SK-MEL-5 (cell line): ENCODE results near the gene SERPINB3. TPM values are rescaled to one million over a fixed set of nuclear protein-coding genes. Genes with fewer than 3 reads are reported as not detected.
"Not testable (repeated sequence)": the region's sequence is repeated elsewhere in the genome, so short reads cannot be mapped to it uniquely, and the experiment has no call there.

Experiments used
- DNase-seq: peaks from one replicate; pipeline ENCODE4 v3.0.0-alpha.2; 2016; ENCODE audit warnings: low read depth, low spot score
- in situ Hi-C: cut with HindIII; loops from 2 replicates; pipeline ENCODE4 v1.10.0; 2016; ENCODE audit warnings: low sequenced_read_pairs, high pct_unique_total_duplicates, low pct_unique_long_range_greater_than_20kb
- total RNA-seq: library from RNA; depleted of rRNA; stranded (reverse); fragments of >200 nt; shearing (Covaris generic); gene quantifications from 2 replicates; pipeline ENCODE4 v1.2.3, GENCODE V29; 2014

The SERPINB3 gene
- total RNA-seq, 1 experiment from 2014 or later: not detected

DNA sequence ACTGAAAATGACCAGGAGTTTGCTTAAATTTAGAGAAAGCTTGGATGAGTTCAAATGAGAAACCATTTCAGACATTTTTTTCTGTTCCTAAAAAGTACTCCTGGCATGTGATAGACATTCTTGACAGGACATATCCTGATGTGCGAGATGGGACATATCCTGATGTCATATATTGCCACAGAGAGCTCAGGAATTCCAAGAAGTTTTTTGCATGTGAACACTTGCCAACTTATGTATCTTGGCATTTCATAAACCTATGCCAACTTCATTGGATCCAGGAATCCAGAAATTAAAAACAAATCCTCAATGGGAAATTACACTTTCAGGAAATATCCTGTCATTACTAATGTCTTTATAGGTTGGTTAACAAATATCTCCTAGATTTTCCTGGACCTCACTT is 2.9 kb upstream of the SERPINB3 start:
- in situ Hi-C loops: no loop called here
- DNase-seq: no peak

DNA sequence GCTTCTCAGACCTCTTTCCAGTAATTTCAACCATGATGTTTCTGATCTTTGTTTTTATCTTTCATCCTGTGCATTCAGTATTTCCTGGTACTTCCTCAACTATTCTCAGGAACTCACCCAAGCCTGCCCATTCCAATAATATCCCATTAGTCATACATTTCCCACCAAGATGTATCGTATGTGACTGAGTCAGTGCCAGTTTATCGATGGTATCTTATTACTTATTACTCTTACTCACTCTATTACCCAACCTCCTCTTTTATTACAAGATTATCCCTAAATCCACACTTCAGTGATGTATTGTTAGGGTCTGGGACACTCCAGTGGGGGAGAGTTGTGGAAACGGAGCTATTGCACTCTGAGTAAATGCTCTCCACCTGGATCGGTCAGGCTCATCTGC is 2.8 kb downstream of the SERPINB3 start:
- in situ Hi-C loops: not testable (repeated sequence)

DNA sequence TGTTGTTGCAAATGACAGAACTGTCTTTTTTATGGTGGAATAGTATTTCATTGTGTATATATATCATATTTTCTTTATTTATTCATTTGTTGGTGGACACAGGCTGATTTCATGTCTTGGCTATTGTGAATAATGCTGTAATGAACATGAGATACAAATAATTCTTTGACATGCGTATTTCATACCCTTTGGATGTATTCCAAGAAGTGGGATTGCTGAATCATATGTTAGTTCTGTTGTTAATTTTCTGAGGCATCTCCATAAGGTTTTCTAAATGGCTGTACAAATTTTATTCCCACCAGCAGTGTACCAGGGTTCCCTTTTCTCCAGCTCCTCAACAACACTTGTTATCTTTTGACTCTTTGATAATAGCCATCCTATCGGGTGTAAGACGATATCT is 11.4 kb downstream of the SERPINB3 start:
- DNase-seq, in situ Hi-C loops: not testable (repeated sequence)

More for the DNA sequence above, 2.8 kb downstream of the SERPINB3 start:
- not testable (repeated sequence) for DNase-seq

DNA sequence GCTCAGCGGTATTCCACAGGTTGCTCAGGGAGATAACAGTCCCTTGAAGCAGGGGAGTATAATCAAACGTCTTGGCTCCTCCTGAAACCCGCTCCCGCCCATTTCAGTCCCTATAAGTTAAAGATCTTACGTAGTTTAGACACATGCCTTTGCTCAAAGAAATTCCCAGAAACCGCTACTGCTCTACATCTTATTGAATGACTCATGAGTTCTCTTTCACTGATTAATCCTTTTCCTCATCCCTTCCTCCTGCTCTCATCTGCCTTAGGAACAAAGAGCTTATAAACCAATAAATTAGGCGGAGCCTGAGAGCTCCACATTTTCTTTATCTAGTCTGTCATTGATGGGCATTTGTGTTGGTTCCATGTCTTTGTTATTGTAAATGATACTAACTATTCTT is 13.5 kb downstream of the SERPINB3 start:
- no peak for DNase-seq
- in situ Hi-C loops: no loop called here

DNA sequence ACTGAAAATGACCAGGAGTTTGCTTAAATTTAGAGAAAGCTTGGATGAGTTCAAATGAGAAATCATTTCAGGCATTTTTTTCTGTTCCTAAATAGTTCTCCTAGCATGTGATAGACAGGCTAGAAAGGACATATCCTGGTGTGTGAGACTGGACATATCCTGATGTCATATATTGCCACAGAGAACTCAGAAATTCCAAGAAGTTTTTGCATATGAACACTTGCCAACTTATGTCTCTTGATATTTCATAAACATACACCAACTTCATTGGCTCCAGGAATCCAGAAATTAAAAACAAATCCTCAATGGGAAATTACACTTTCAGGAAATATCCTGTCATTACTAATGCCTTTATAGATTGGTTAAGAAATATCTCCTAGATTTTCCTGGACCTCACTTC is 14.8 kb downstream of the SERPINB3 start:
- DNase-seq: no peak
- in situ Hi-C loops: no loop called here

DNA sequence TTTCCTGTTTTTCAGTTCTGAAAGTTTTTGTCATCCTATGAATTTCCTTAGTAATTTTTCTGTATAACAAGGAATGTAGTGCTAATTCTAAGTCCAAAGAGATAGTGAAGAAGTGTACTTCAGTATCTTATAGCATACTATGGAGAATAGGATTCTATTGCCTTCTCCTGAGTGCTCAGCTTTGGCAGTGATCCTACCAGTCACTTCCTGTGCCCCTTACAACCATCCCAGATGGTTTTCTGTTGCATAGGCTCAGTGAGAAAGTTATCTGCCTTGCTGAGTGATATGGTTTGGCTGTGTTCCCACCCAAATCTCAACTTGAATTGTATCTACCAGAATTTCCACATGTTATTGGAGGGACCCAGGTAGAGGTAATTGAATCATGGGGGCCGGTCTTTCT is 17.0 kb downstream of the SERPINB3 start:
- in situ Hi-C loops, DNase-seq: not testable (repeated sequence)

DNA sequence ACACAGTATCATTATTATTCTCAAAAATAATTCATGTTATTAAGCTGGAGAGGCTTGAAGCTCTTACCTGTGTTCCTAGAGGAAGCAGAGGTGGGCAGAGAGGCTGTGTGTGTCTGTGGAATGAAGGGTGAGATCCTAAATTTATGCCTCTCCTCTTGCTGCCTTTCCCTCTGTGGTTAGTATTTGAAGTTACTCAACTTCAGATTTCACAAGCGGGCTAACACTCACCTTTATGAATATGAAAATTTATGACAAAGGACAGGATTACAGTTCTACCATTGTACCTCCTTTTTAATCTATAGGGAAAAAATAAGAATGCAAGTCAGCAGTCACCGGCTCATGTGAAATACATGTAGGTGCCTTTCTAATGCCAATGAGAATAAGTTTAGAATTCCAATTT is 17.6 kb downstream of the SERPINB3 start, which contains the start of gene SERPINB4:
SERPINB4 (minus strand) TSS at position 115 of the 400 bp plus-strand sequence. CDS start 679 bp downstream, outside the sequence.
- DNase-seq, in situ Hi-C loops: not testable (repeated sequence)

DNA sequence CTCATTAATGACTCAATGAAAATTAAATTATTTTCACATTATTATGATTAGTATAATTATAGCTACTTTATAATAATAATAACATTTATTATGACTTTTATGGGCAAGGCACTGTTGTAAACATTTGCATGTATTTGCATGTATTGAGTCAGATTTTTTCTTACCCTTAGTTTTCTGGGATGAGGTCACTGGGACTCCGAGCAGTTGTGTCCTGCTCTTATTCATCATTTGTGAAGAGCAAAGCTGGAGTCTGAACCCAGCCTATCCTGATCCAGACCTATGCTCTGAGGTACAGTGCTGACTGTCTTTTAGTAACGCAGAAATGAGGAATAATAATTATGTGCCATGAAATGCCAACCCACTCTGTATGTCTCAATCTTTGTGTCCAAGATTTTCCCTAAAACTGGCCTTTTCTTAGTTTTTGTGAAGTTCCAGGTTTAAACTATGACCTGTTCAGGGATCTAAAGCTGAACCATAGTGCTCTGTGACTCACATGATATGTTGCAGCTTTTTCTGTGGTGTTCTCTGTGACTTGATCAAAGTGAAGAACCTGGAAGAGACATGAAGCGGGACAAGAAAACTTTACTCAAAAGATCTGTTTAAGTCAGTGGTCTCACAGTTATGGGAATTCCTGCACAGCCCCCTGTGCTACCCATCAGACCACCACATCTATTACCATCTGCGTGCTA is 18.9 kb downstream of the SERPINB3 start:
- DNase-seq, in situ Hi-C loops: not testable (repeated sequence)

DNA sequence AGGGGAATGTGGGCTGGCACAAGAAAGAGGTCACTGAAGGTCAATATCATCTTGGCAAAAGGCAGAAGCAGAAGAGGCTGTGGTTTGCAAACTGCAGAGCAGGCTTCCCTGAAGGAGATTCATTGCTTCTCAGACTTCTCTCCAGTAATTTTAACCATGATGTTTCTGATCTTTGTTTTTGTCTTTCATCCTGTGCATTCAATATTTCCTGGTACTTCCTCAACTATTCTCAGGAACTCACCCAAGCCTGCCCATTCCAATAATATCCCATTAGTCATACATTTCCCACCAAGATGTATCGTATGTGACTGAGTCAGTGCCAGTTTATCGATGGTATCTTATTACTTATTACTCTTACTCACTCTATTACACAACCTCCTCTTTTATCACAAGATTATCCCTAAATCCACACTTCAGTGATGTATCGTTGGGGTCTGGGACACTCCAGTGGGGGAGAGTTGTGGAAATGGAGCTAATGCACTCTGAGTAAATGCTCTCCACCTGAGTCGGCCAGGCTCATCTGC is 20.5 kb downstream of the SERPINB3 start:
- DNase-seq, in situ Hi-C loops: not testable (repeated sequence)

DNA sequence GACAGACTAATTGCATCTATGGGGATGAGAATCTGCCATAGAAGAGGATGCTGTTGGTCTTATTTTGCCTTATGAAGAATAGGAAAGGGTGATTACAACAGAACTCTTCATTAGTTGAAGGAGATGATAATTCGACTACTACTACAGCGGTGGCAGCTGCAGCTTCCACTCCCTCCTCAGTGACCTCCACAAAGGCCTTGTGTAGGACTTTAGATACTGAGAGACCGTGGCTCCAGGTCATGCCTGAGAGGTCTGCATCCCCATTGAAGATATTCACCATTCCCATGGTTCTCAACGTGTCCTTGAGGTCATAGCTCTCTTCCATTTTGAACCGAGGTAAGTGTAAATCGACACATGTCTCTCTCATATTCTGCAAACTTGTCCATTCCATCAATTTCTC is 24.0 kb downstream of the SERPINB3 start:
- in situ Hi-C loops: no loop called here
- DNase-seq: no peak

DNA sequence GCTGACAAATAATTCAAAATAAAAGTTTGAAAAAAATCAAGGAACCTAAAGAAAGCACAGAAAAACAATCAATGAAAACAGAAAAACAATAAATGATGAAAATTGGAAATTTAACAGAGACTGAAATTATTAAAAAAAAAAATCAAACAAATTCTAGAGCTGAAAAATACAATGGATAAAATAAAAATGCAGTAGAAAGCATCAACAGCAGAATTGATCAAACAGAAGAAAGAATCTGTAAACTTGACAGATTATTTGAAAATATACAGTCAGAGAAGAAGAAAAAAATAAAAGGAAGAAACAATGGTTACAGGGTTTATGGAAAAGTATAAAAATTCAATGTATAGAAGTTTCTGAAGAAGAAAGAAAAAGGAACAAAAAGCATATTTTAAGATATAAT is 33.9 kb downstream of the SERPINB3 start:
- DNase-seq: no peak
- in situ Hi-C loops: no loop called here

DNA sequence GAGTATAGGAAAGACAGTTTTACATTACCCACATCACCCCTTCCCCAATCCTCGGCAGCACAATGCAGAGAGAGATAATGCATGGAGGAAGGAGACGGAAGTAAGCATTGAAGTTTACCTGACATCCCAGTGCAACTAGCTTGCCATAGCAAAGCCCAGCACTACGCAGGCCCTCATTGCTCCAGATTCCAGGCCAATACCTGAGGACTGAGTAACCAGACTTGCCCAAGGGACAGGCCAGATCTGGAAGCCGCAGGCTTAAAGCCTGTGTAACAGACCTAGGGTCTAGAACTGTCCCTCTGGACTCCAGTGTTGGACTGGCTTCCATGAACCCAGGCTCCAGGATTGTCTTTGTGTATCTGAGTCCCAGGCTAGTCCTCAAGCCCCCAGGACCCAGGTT is 35.3 kb downstream of the SERPINB3 start:
- in situ Hi-C loops: no loop called here

DNA sequence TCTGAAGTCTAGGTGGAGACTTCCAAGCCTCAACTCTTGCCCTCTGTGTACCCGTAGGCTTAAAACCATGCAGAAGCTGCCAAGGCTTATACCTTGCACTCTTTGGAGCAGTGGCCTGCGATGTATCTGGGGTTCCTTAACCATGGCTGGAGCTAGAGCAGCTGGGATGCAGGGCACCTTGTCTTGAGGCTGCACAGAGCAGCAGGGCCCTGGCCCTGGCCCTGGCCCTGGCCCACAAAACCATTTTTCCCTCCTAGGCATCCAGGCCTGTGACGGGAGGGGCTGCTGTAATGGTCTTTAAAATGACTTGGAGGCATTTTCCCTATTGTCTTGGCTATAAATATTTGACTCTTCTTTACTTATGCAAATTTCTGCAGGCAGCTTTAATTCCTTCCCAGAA is 36.8 kb downstream of the SERPINB3 start:
- in situ Hi-C loops: no loop called here
- DNase-seq: no peak

More for the DNA sequence above, 35.3 kb downstream of the SERPINB3 start:
- DNase-seq: no peak

DNA sequence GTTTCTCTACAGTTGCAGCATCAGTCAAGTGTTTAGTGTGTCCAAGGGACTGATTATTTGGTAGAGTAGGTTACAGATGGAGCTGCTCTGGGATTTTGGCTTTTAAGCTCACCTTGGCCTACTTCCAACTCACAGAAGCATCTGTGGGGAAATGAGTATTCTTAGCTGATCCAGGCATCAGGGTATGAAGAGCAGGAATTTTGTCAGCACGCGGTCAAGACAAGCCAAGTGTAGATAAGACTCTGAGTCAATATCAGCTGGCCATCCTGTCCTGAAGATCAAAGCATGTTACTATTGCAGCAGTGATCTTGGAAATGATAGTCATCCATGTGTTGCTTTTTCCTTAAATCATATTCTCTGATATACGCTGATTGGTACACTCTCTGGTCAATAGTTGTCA is 42.0 kb downstream of the SERPINB3 start:
- no peak for DNase-seq
- in situ Hi-C loops: no loop called here

DNA sequence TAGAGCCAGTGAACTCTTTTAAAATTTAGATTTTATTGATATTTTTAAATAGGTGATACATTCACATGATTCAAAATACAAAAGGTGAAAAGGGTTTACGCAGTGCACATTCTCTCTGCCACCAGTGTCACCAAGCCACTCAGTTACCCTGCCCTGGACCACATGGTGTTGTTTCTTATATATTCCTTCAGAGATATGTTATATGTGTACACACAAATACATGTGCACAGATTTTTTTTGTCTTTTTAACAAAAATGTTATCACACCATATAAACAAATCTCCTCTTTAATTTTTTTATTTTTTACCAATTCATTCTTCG is 43.8 kb downstream of the SERPINB3 start:
- in situ Hi-C loops: no loop called here
- DNase-seq: no peak

DNA sequence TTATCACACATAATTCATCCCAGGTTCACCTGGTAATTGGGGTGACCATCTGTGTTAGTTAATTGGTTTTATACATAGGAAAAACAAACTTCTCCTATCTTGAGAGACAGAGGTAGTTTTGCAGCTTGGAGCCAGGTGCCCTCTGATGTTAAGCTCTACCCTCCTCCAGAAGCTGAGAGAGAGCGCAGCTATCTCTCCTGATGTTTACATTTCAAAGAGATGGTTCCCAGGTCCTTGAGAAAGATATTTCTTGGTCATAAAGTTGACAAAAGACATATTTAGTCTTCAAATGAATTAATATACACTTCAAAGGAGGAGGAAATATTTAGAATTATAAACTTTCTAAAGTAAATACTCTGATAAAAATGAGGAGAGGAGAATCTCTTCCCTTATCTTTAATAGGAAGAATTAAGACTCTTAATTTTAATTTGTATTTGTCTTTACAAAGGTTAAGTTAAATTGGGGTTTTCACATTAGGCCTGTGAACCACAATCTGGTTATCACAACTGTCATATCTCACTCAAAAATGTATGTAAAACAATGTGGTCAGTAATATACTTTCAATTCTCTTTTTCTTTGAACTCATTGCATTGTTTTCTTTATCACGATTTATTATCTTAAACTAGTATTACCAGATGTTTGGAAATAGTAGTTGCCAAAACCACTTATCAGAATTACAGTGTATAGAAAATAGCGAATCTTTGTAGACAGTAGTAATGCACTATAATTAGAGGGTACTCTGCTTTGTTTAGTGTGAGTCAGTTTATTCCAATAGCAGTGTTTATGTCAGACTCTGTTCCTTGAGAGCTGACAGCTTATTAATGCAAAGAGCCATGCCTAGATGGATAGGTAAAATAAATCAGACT is 44.4 kb downstream of the SERPINB3 start:
- in situ Hi-C loops: no loop called here
- DNase-seq: no peak

DNA sequence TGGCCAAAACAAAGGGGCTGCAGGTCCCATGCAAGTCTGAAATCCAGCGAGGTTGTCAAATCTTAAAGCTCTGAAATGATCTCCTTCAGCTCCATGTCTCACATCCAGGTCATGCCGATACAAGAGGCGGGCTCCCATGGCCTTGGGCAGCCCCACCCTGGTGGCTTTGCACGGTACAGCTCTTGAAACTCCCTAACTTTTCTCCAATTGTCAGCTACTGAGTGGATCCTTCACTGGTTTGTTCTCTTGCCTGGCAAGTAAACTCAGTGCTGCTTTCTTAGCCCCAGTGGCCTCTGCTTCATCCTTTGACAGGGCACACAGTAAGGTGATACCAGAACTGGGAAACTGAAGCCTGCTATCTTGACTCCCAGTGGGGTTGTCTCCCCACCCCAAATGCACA is 48.3 kb downstream of the SERPINB3 start:
- in situ Hi-C loops: no loop called here

DNA sequence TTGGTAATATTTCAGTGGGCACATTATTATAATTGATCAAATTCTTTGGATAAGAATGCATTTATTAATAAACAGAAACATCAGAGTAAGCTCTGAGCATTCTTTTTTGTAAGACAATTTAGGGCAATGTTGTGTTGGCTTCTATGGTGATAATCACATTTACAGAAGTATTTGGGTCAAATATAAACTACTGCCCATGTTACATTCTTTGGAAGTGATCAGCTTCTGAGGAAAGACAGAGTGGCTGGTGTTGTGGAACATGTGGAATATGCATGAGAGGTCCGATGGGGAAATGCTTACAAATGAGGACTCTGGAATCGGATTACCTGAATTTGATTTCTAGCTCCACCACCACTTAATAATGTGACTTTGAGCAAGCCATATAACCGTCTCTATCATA is 55.2 kb downstream of the SERPINB3 start:
- in situ Hi-C loops: no loop called here
- DNase-seq: no peak

More for the DNA sequence above, 48.3 kb downstream of the SERPINB3 start:
- DNase-seq: no peak
